ENCODE data around the gene UBAP1L.
"Not testable (repeated sequence)": the region's sequence is repeated elsewhere in the genome, so short reads cannot be mapped to it uniquely, and the experiment has no call there.

UBAP1L gene

DNA sequence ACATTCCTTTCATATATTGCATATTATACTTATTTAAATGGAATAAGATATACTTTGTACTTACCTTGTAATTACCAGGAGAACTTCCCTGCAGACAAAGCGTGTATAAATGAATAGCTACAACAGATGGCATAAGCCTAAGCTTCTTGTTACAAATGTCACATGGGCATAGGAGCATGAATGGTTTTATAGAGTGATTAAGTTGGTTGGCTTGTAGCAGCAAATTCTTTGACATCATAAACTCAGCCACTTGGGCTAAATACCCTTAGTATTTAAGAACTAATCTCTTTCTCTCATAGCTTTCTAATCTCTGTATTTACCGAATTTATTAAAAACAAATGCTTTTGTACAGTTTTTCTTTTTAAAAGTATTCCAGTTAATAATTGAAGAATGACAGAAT, at the start of gene UBAP1L:
UBAP1L (minus strand) TSS at position 115 of the 400 bp plus-strand sequence. CDS start 8,985 bp downstream, outside the sequence.
- no peak for DNase-seq

DNA sequence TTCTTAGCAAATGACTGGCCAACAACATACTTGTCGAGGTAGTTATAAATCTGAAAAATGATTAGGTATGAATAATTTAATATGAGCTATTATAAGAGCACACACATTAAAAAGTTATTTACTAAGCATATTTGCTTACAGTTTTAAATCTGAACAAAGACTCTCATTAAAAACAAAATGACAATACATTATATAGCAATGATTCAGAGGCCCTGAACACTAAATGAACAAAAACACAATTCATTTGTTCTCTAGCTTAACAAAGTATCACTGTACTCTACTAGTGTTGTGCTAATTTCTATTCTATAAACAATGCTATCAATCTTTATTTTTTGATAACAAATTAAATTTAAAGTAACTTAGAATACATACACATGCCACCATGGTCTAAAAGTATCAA, 49.1 kb upstream of the UBAP1L start:
- no peak for DNase-seq

- no peak for DNase-seq
These were observed 48.0 kb upstream of the UBAP1L start for GRCh38 chr15:65163041-65163440.

- DNase-seq, result no peak
These were observed 41.7 kb upstream of the UBAP1L start for GRCh38 chr15:65156692-65157091.

GRCh38 chr15:65154720-65155119, 39.7 kb upstream of the UBAP1L start:
- no peak for DNase-seq

GRCh38 chr15:65147902-65148301, 32.9 kb upstream of the UBAP1L start:
- DNase-seq, result no peak

- no peak for DNase-seq
These were observed 31.4 kb upstream of the UBAP1L start for GRCh38 chr15:65146438-65146837.

DNA sequence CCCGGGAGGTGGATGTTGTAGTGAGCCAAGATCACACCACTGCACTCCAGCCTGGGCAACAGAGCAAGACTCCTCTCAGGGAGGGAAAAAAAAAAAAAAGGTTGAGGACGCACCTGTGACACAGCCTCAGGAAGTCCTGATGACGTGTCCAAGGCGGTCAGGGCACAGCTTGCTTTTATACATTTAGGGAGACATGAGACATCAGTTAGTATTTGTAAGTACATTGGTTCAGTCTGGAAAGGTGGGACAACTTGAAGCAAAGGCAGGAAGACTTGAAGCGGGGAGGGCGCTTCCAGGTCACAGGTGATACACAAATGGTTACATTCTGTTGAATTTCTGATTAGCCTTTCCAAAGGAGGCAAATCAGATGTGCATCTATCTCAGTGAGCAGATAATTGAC, 23.6 kb upstream of the UBAP1L start:
- not testable (repeated sequence) for DNase-seq

- not testable (repeated sequence) for DNase-seq
These were observed 22.9 kb upstream of the UBAP1L start for GRCh38 chr15:65137893-65138292.

DNA sequence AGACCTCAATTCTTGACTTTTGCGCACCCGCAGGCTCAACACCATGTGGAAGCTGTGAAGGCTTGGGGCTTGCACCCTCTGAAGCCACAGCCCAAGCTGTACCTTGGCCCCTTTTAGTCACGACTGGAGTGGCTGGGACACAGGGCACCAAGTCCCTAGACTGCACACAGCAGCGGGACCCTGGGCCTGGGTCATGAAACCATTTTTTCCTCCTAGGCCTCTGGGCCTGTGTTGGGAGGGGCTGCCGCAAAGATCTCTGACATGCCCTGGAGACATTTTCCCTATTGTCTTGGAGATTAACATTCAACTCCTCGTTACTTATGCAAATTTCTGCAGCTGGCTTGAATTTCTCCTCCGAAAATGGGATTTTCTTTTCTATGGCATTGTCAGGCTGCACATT, 22.1 kb upstream of the UBAP1L start:
- DNase-seq, result not testable (repeated sequence)

- no peak for DNase-seq
These were observed 19.5 kb upstream of the UBAP1L start for GRCh38 chr15:65134538-65134937.

- DNase-seq, result peak; percentile 83
These were observed 18.7 kb upstream of the UBAP1L start, which contains the start of gene PDCD7 for GRCh38 chr15:65133548-65134200. TSS of gene PDCD7 (minus strand) at chr15:65133808. CDS start at chr15:65133781, 27 bp downstream.

- DNase-seq, result peak; percentile 19
These were observed 18.0 kb upstream of the UBAP1L start for GRCh38 chr15:65132878-65133547.

DNA sequence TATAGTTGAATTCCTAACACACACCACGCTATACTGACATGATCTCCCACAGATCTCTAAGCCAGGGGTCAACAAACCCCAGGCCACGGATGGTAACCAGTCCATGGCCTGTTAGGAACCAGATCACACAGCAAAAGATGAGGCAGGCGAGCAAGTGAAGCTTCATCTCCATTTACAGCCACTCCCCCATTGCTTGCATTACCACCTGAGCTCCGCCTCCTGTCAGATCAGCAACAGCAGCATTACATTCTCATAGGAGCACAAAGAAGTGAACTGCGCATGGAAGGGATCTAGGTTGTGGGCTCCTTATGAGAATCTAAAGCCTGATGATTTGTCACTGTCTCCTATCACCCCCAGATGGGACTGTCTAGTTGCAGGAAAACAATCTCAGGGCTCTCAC, 15.9 kb upstream of the UBAP1L start:
- DNase-seq, result no peak

GRCh38 chr15:65115542-65115941, 542 bp upstream of the UBAP1L start:
- DNase-seq, result no peak

DNA sequence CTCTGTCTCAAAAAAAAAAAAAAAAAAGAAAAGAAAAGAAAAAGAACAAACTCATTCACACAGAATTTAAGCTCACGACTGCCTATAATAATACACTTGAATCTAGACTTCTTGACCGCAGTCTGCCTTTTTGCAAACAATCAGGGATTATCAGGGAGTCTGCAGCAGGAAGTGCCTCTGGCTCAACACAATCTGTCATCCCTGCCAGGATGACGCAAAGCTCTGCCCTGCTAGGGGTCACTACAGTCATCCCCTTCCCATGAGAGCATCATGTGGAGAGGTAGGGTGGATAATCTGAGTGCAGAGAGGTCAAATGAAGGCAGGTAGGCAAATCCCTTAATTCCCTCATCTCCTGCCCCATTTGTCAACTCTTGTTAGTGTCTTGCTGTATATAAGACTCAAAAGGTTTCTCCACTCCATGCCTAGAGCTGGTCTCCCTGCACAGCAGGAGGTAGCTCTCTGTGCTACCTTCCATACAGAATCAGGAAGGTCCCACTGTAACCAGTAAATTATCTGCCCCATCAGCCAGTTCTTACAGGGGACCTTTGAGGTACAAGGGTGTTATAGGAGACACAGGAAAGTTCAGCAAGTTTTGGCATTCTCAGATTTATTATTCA, 4.2 kb downstream of the UBAP1L start:
- no peak for DNase-seq

DNA sequence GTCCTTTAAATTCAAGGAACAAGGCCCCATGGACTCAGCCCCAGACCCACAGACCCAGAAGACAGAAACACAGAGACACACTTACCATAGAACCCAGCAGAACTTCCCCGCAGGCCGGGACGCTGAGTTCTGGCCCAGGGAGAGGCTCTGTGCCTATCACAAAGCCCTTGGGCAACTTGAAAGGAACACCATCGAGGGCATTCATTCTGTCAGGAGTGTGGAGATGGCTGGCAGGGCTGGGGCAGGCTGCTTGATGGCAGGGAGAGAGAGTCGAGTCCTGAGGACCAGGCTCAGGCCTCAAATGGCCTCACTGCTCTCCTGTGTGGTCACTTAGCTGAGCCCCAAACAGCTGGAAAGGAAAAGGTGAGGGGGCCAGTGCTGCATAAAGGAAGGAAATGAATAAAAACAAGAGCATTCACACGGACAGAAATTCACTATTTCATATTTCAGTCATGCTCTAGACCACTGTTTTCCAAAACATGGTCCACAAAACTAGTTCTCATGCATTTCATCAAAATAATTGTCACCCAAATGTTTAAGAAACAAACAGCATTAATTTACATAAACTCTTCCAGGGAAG, 8.9 kb downstream of the UBAP1L start:
- DNase-seq, result no peak

DNA sequence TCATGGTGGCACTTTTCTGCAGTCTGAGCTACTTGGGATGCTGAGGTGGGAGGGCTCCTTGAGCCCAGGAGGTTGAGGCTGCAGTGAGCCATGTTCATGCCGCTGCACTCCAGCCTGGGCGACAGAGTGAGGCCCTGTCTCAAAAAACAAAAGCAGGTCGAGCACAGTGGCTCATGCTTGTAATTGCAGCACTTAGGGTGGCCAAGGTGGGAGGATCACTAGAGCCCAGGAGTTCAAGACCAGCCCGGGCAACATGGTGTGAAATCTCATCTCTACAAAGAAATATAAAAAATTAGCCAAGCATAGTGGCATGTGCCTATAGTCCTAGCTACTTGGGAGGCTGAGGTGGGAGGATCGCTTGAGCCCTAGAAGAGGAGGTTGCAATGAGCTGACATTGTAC, 10.0 kb downstream of the UBAP1L start:
- DNase-seq, result no peak

GRCh38 chr15:65102912-65103311, 12.1 kb downstream of the UBAP1L start:
- no peak for DNase-seq

- no peak for DNase-seq
These were observed 12.9 kb downstream of the UBAP1L start for GRCh38 chr15:65101891-65102708.

GRCh38 chr15:65101411-65101890, 13.5 kb downstream of the UBAP1L start:
- peak; percentile 49 for DNase-seq

- DNase-seq, result no peak
These were observed 14.6 kb downstream of the UBAP1L start for GRCh38 chr15:65100442-65100841.

DNA sequence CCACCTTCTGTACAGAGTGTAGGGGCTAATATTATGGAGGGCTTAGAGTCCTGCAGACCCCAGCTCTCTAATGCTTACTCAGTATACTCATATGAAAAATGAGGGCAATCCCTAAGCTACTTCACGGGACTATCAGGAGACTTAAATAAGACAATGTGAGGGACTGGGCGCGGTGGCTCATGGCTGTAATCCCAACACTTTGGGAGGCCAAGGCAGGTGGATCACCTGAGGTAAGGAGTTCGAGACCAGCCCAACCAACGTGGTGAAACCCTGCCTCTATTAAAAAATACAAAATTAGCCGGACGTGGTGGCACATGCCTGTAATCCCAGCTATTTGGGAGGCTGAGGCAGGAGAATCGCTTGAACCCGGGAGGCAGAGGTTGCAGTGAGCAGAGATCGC, 15.2 kb downstream of the UBAP1L start:
- not testable (repeated sequence) for DNase-seq

All from activated naive CD4-positive, alpha-beta T cell treated with Interleukin-2 at 50 U/mL for 16 hours (primary cell).